Activated CD4-positive, alpha-beta T cell treated with anti-CD3 and anti-CD28 coated beads, Interleukin-2, Interleukin-6, amounts not matched to agents 100 ng/mL and 50 ng/mL, durations not matched to agents 16 hours and 8 hours (primary cell): Measurements from ENCODE around the gene RHBDL1.

Experiments
- DNase-seq: peaks from one replicate; pipeline ENCODE4 v3.0.0-alpha.2; 2020

RHBDL1 gene

GRCh38 chr16:708019-708418, 32.5 kb downstream of the RHBDL1 start:
- DNase-seq: no peak

- DNase-seq: no peak
These were observed 33.5 kb downstream of the RHBDL1 start for GRCh38 chr16:708959-709358.

GRCh38 chr16:709566-710499, 34.4 kb downstream of the RHBDL1 start:
- peak; percentile 40 for DNase-seq

- no peak for DNase-seq
These were observed 35.1 kb downstream of the RHBDL1 start for GRCh38 chr16:710500-711075.

DNA sequence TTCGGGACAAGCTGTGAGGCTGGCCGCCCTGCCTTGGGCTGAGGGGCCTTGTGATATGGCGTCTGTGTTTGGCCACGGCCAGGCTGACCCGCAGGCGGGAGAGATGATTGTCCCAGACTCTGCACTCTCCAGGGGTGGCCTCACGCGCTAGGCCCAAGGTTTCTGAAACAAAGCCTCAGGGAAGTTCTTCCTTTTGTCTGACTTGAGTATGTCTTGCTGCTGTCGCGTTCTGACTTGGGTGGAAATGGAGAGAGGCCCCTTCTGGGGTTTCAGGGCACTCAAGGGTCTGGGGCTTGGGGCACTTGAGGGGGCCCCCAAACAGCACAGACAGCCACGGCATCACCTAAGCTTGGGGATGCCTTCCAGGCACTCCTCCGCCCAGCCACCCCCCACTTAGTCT, 35.6 kb downstream of the RHBDL1 start:
- no peak for DNase-seq

DNA sequence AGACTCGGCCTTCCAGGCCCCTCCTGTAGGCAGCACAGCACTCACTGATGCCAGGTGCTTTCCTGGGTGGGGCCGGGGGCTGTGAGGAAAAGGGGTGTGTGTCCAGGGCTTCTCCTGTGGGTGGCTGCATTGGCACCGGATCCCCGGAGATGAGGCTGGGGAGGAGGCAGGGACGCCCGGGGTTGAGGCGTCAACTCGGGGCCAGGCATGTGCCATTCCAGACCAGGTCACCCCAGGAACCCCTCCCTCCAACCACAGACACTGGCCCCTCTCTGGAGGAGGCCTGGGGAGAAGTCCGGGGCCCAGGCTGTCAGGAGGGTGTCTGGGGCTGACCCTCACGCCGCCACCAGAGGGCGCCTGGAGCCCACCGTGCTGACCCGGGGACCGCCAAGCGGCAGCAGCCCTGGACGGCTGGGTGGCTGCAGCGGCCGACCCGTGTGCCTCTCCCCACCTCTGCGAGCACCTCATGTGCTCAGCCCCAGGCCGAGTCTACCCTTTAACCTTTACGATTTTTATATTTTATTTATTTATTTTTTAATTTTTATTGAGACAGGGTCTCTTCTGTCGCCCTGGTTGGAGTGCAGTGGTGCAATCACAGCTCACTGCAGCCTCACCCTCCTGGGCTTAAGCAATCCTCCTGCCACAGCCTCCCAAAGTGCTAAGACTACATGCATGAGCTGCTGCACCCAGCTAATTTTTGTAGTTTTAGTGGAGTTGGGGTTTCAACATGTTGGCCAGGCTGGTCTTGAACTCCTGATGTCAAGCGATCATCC, 36.3 kb downstream of the RHBDL1 start:
- peak; percentile 85 for DNase-seq

DNA sequence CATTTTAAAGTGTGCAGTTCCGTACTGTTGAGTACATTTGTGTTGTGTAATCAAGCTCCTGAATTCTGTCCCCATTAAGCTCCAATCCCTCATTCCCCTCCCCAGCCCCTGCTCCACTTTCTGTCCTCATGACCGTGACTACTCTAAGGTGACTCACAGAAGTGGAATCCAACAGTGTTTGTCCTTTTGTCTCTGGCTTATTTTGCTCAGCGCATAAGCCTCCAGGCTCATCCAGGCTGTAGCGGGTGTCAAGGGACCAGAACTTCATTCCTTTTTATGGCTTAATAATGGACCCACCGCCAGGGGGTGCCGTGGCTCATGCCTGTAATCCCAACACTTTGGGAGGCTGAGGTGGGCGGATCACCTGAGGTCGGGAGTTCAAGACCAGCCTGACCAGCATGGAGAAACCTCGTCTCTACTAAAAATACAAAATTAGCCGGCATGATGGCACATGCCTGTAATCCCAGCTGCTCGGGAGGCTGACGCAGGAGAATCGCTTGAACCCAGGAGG, 37.3 kb downstream of the RHBDL1 start:
- peak; percentile 70 for DNase-seq

GRCh38 chr16:714079-714478, 38.6 kb downstream of the RHBDL1 start:
- no peak for DNase-seq

DNA sequence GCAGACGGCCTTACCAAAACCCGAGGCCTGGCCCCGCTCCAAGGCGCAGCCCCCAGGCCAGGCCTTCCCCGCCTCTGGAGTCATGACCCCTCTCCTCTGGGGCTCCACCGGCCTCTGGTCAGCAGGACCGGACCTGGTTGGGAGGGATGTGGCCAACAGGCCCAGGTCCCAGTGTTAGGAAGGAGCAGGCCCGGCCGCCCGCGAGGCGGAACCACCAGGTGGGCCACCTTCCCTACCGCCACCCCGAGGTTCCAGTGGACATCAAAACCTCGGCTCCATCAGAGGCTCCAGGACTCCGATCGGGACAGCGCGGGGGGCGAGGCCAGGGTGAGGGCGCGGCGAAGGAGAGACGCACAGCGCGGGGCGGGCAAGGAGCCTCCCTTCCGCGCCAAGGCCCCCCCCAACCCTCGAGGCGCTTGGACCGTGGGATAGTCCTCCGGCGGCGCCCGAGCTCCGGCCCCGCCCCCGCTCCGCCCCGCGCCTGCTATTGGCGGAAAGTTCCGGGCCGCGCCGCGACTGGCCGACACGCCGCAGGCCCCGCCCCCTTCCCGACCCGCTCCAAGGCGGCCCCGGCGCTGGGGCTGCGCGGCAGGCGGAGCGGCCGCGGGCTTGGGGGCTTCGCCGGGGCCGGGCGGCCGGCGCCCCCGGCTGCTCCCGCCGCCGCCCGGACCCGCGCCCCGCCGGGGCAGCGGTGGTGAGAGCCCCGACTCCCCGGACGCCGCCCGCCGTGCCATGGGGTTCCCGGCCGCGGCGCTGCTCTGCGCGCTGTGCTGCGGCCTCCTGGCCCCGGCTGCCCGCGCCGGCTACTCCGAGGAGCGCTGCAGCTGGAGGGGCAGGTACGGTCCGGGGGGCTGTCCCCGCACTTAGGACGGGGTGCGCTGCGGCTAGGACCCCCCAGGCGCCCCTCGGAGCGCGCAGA, 39.3 kb downstream of the RHBDL1 start, which contains the start of gene METRN:
TSS of gene METRN (plus strand) at position 561 of the 919 bp plus-strand sequence. CDS start at position 733, 172 bp downstream.
- DNase-seq: peak; percentile 93

GRCh38 chr16:715477-716199, 40.2 kb downstream of the RHBDL1 start:
- no peak for DNase-seq

DNA sequence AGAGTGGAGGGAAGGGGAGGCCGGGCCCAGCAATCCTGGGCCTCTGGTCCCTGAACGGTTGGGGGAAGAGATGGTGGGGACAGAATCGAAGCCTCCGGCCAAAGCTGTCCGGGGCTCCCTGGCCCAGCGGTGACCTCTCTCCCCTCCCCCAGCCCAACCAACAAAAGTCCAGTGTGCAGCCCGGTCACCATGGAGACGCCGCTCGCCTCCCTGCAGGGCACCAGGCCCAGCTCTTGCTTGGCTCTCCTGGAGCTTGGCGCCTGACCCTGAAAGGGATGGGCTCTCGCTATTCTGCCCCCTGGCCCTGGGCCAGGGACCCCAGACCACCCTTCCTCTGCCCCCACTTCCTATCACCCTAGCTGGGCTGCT, 40.7 kb downstream of the RHBDL1 start:
- DNase-seq: no peak

- DNase-seq: no peak
These were observed 41.4 kb downstream of the RHBDL1 start for GRCh38 chr16:716768-717325.

- DNase-seq: no peak
These were observed 42.2 kb downstream of the RHBDL1 start for GRCh38 chr16:717450-718245.

GRCh38 chr16:718389-718788, 42.9 kb downstream of the RHBDL1 start:
- DNase-seq: no peak

DNA sequence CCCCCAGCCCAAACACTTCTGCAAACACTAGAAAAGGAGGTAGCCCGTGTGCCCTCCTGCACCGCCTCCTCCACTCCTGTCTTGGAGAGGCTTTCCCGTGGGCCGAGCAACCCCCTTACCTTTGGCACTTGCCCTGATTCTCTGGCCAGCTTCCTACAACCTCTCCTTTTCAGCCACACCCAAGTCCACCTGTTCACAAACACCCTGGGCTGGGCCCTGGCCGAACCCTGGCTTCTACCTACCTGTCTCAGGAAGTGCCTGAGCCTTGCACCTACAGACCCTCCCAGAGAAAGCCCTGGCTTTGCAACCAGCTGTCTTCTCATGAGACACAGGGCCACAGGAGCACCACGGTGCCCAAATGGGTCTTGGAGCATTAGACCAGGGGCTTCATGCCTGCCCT, 43.5 kb downstream of the RHBDL1 start:
- DNase-seq: no peak

DNA sequence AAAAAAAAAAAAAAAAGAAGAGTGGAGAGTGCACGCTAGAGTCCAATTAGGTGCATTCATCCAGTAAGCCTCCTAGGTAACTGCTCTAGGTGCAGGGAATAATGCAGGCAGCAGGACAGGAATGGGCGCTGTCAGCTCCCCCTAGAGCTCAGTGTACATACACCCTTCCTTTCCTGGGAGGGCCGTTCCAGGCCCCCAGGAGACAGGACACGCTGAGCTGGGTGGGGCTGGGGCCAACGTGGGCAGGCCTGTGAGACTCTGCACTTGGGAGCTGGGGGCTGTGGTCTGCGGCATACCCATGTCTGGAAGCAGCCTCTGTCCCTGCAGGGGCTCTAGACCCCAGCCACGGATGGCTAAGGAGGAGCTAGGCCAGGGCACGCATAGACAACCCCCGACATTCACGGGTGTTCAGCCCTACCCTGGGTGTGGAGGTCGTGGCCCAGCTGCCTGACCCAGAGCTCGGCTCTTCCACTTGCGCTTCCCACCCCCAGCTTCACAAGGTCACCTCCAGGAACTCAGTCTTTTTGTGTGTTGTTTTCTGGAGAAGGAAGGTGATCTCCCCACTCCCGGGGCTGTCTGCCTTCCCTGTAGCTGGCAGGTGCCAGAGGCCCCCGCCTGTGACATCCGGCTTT, 44.5 kb downstream of the RHBDL1 start:
- DNase-seq: peak; percentile 30

DNA sequence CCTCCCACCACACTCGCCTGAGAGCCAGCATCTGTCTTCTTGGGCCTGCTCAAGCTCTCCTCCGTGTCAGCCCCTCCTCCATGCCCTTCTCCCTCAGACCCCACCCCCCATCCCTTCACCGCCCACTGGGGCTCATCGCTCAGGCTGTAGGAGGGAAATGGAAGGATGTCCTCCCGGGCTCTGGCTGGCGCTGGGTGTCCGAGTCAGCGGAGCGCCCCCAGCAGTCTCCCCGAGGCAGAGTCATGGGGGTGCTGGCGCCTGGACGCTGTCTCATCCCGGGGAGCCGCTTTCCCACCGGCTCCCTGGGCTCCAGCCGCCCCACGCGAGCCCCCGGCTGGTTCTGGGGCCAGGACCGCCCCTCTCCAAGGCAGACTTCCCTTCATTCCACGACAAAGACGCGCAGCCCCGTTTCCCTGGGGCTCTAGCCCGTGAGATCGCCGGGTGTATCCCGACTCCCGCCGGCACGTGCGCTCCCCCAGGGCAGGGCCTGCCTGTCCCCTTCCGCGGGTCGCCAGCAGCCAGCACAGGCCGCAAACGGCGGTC, 45.0 kb downstream of the RHBDL1 start:
- peak; percentile 73 for DNase-seq

DNA sequence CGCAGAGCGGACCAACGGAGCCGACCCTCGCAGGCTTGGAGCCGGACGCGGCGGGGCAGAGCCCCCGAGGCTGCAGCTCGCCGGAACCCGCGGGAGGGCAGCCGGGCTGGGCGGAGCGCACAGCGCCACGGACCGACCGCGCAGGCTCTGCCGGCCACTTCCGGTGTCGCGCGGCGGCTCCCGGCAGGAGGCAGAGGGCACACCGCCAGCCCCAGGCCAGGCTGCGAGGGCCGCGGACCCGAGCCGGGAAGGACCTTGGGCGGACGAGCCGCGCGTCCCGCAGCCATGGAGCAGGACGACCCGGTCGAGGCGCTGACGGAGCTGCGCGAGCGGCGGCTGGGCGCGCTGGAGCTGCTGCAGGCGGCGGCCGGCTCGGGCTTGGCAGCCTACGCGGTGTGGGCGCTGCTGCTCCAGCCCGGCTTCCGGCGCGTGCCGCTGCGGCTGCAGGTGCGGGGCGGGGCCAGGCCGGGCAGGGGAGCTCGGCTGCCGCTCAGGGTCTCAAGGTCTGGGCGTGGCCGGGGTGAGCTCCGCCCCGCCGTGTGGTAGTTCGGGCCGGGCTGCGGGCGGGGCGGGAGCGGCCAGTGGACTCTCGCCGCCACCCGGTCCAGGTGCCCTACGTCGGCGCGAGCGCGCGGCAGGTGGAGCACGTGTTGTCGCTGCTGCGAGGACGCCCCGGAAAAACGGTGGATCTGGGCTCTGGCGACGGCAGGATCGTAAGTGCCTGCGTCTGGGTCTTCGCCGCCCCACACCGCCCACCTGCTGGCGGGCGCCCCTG, 45.7 kb downstream of the RHBDL1 start, which contains the start of gene ANTKMT:
TSS of gene ANTKMT (plus strand) at position 157 of the 775 bp plus-strand sequence. CDS start at position 286, 129 bp downstream.
- DNase-seq: peak; percentile 89
